PFSK-1 (cell line): ENCODE data around the gene TADA2B.

ENCODE experiments used
- POLR2AphosphoS5 ChIP-seq: IDR thresholded peaks from 2 replicates; pipeline ENCODE4 v1.6.1; 2012; ENCODE audit warnings: low read depth, mild to moderate bottlenecking, control low read depth, low read length, moderate library complexity
- SIN3A ChIP-seq: IDR thresholded peaks from 2 replicates; pipeline ENCODE4 v1.6.1; 2012; ENCODE audit warnings: mild to moderate bottlenecking, low read length, moderate library complexity, borderline replicate concordance; ENCODE audit not compliant: insufficient read depth
- TAF1 ChIP-seq: IDR thresholded peaks from 2 replicates; pipeline ENCODE4 v1.6.1; 2012; ENCODE audit warnings: low read length, control low read depth, borderline replicate concordance; ENCODE audit not compliant: insufficient read depth

- TF ChIP-seq TAF1 (no peak), POLR2AphosphoS5 (no peak), SIN3A (no peak)
Observed at GRCh38 chr4:7073059-7073458, 29.9 kb downstream of the TADA2B start.
